Choroid plexus epithelial cell (primary cell): ENCODE measurements around the gene MRM2.

ENCODE experiments used
- DNase-seq: peaks from one replicate; pipeline ENCODE4 v3.0.0-alpha.2; 2010; ENCODE audit warnings: low read depth
- H3K4me3 ChIP-seq: 2 replicates; pipeline ENCODE4 v1.5.1; 2011; ENCODE audit warnings: low read depth, mild to moderate bottlenecking, control low read depth, low read length, moderate library complexity
- TF ChIP-seq, protein P1 (sequence below): conservative IDR thresholded peaks from 2 replicates; pipeline ENCODE4 v1.5.1; 2011; ENCODE audit warnings: low read depth, mild to moderate bottlenecking, control low read depth, inconsistent platforms, low read length, moderate library complexity

Gene MRM2

GRCh38 chr7:2283074-2283473 is 41.1 kb upstream of the MRM2 start:
- H3K4me3 ChIP-seq: no peak overlapping the region
- DNase-seq: no peak
- TF ChIP-seq, protein P1, sequence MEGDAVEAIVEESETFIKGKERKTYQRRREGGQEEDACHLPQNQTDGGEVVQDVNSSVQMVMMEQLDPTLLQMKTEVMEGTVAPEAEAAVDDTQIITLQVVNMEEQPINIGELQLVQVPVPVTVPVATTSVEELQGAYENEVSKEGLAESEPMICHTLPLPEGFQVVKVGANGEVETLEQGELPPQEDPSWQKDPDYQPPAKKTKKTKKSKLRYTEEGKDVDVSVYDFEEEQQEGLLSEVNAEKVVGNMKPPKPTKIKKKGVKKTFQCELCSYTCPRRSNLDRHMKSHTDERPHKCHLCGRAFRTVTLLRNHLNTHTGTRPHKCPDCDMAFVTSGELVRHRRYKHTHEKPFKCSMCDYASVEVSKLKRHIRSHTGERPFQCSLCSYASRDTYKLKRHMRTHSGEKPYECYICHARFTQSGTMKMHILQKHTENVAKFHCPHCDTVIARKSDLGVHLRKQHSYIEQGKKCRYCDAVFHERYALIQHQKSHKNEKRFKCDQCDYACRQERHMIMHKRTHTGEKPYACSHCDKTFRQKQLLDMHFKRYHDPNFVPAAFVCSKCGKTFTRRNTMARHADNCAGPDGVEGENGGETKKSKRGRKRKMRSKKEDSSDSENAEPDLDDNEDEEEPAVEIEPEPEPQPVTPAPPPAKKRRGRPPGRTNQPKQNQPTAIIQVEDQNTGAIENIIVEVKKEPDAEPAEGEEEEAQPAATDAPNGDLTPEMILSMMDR: no peak

DNA sequence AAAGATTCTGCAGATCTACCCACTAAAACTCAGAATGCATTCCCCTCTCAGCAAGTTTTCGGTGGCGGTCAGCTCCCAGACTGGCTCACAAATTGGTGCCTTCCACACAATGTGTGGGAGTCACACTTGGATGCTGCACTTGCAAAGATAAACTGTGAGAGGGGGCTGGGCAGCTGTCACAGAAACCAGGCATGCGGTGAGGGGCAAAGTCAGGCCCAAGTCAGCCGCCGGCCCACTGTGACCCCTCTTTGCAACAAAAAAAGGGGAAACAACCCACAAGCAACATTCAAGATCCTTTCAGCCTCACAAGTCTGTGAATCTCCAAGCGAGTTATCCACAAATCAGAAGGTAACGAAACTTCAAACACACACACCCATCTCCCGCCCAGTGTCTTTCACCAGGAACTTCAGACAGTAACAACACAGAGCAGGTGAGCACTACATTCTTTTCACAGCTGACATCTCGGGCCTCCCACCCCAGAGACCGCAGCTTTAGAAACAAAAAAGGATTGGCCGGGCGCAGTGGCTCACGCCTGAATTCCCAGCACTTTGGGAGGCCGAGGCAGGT is 40.3 kb upstream of the MRM2 start:
- TF ChIP-seq, protein P1: no peak
- no peak overlapping the region for H3K4me3 ChIP-seq
- no peak for DNase-seq

DNA sequence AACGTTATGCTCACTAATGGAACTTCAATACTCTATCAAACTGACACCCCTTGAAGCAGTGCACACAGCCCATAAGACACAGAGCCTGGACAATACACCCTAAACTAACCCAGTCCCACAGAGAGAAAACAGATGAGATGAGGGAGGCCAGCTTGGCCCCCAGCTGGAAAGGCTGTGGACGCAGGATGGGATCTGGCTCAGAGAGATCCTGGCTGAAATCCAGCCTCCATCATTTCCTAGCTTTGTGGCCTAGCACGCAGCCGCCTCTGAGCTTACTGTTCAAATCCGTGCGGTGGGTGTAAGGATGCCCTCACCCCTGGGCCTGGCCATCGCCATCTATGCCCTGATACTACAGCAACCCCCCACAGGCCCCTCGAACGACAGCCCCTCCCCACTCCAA is 39.5 kb upstream of the MRM2 start:
- peak; percentile 57 for DNase-seq
- H3K4me3 ChIP-seq: no peak overlapping the region
- TF ChIP-seq, protein P1: no peak

- H3K4me3 ChIP-seq: no peak overlapping the region
- no peak for DNase-seq
- TF ChIP-seq, protein P1: no peak
Measured at GRCh38 chr7:2280424-2280823, 38.4 kb upstream of the MRM2 start.

GRCh38 chr7:2279896-2280295 is 37.9 kb upstream of the MRM2 start:
- TF ChIP-seq, protein P1: no peak
- no peak overlapping the region for H3K4me3 ChIP-seq
- peak; percentile 30 for DNase-seq

- TF ChIP-seq, protein P1: no peak
- no peak overlapping the region for H3K4me3 ChIP-seq
- DNase-seq: no peak
Measured at GRCh38 chr7:2278026-2278425, 36.0 kb upstream of the MRM2 start.

GRCh38 chr7:2276107-2276506 is 34.1 kb upstream of the MRM2 start:
- TF ChIP-seq, protein P1: no peak
- no peak overlapping the region for H3K4me3 ChIP-seq
- no peak for DNase-seq
